Measurements from ENCODE around the gene FAM3C. TPM values are rescaled to one million over a fixed set of nuclear protein-coding genes. Genes with fewer than 3 reads are reported as not detected.

FAM3C gene
- total and polyA plus RNA-seq, 2 of the 8 experiments (the other 6 are each of a cell fraction or from before 2014, with no cell fraction given), result 27.0 to 77.7 TPM

DNA sequence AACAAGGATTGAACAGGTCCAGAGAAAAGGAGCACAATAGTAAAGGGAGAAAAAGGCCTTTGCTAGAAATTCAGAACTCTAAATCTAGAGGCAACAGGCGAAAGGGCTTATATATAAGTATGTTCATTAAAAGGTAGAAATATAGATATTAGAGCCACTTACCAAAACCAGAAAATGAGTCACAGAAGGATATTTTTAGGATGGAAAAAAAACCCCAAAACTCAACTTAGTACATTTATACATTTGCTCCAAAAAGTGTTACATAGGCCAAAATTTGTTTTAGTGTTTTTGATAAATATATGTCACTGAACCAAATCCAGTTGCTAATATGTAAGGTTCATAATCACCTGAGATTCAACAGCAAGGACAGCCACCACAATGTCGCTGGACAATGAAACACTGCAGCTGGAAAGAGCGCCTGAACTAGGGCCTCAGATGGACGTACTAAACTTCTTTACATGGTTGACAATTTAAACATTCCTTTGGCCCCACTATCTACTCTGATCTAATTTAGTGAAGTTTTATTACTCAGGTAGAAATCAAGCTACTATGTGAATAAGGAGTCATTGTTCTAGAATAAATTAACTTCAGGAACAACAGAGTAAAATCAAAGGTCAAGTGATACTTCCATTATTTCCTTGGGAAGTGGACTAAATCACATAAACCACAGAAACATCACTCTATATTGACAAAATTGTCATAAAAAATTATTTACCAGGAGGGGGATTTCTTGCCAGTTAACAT is 10.9 kb downstream of the FAM3C start (continued):
- TF ChIP-seq, protein P1, sequence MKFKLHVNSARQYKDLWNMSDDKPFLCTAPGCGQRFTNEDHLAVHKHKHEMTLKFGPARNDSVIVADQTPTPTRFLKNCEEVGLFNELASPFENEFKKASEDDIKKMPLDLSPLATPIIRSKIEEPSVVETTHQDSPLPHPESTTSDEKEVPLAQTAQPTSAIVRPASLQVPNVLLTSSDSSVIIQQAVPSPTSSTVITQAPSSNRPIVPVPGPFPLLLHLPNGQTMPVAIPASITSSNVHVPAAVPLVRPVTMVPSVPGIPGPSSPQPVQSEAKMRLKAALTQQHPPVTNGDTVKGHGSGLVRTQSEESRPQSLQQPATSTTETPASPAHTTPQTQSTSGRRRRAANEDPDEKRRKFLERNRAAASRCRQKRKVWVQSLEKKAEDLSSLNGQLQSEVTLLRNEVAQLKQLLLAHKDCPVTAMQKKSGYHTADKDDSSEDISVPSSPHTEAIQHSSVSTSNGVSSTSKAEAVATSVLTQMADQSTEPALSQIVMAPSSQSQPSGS (IDR thresholded peaks at IDR 0.05; ENCODE audit: low read length), result no peak
